KBM-7 (cell line): ENCODE measurements around the gene ABCB8.

ENCODE experiments used
- DNase-seq: peaks from one replicate; pipeline ENCODE4 v3.0.0-alpha.2; 2015
- in situ Hi-C: fragments of 300-500 bp; cut with MboI; formaldehyde crosslinking; loops from 2 replicates; pipeline ENCODE4 v1.14.3; 2020; ENCODE audit warnings: low sequenced_read_pairs, low pct_unique_long_range_greater_than_20kb, mixed read lengths

ABCB8 gene

GRCh38 chr7:151091003-151091402 is 62.8 kb downstream of the ABCB8 start:
- in situ Hi-C loops, result no loop called here
- no peak for DNase-seq

GRCh38 chr7:151091431-151091830 is 63.2 kb downstream of the ABCB8 start:
- no peak for DNase-seq
- in situ Hi-C loops, result no loop called here

- DNase-seq, result no peak
- in situ Hi-C loops, result no loop called here
Measured at GRCh38 chr7:151091988-151092387, 63.7 kb downstream of the ABCB8 start.

GRCh38 chr7:151093748-151094147 is 65.5 kb downstream of the ABCB8 start:
- DNase-seq, result no peak
- in situ Hi-C loops, result no loop called here

- no peak for DNase-seq
- in situ Hi-C loops, result no loop called here
Measured at GRCh38 chr7:151094675-151095074, 66.4 kb downstream of the ABCB8 start.

- DNase-seq, result no peak
Measured at GRCh38 chr7:151095123-151095797, 67.0 kb downstream of the ABCB8 start.

GRCh38 chr7:151095828-151096475 is 67.7 kb downstream of the ABCB8 start:
- in situ Hi-C loops, result no loop called here
- no peak for DNase-seq

More at GRCh38 chr7:151095123-151095797, 67.0 kb downstream of the ABCB8 start:
- in situ Hi-C loops, result no loop called here
